GM18867 (cell line): Measurements from ENCODE around the gene LAPTM4A.

ENCODE experiments used
- ATAC-seq: cut with Tn5 transposase; IDR thresholded peaks from one replicate; pipeline ENCODE4 v1.9.1; 2021; ENCODE audit warnings: mild to moderate bottlenecking, moderate library complexity; ENCODE audit not compliant: unreplicated experiment

LAPTM4A gene

GRCh38 chr2:19989667-19990415, 61.6 kb downstream of the LAPTM4A start, which contains the start of gene WDR35:
Gene WDR35 (minus strand): TSS chr2:19990105. CDS start chr2:19990015, 90 bp downstream.
- peak; percentile 88 for ATAC-seq

- ATAC-seq, result no peak
These were observed 62.1 kb downstream of the LAPTM4A start for GRCh38 chr2:19989342-19989666.

GRCh38 chr2:19988600-19988999, 62.8 kb downstream of the LAPTM4A start:
- ATAC-seq, result no peak

- ATAC-seq, result peak; percentile 85
These were observed 63.5 kb downstream of the LAPTM4A start for GRCh38 chr2:19987936-19988335.
